Stimulated activated CD8-positive, alpha-beta memory T cell treated with anti-CD3 and anti-CD28 coated beads, Interleukin-7, amount 100 ng/mL, for 48 hours (primary cell): ENCODE data around the gene ALCAM.
A peak's percentile ranks its signal among the peaks of the same experiment; 100 is the strongest.

Source experiments
- DNase-seq, 2 donors: peaks; one replicate each; pipeline ENCODE4 v3.0.0-alpha.2; 2020; ENCODE audit warnings: low read depth in 1 of 2; ENCODE audit errors: extremely low read depth in 1 of 2

Gene ALCAM

GRCh38 chr3:105355408-105356061 is 11.2 kb upstream of the ALCAM start:
- DNase-seq, result no peak

GRCh38 chr3:105356396-105356795 is 10.3 kb upstream of the ALCAM start:
- no peak for DNase-seq

GRCh38 chr3:105356988-105357387 is 9.7 kb upstream of the ALCAM start:
- no peak for DNase-seq

- no peak for DNase-seq
Measured at GRCh38 chr3:105359098-105359762, 7.5 kb upstream of the ALCAM start.

- DNase-seq, result no peak
Measured at GRCh38 chr3:105360003-105360402, 6.7 kb upstream of the ALCAM start.

GRCh38 chr3:105362021-105362665 is 4.6 kb upstream of the ALCAM start:
- no peak for DNase-seq

- no peak for DNase-seq
Measured at GRCh38 chr3:105364128-105364527, 2.6 kb upstream of the ALCAM start.

- no peak for DNase-seq
Measured at GRCh38 chr3:105365081-105365390, 1.7 kb upstream of the ALCAM start.

- DNase-seq, result no peak
Measured at GRCh38 chr3:105365391-105366325, 1.1 kb upstream of the ALCAM start.

GRCh38 chr3:105367063-105367405 is 325 bp downstream of the ALCAM start:
- DNase-seq, result peak; percentile 13 to 20

- peak; percentile 70 to 88 for DNase-seq
Measured at GRCh38 chr3:105367406-105368213, 901 bp downstream of the ALCAM start.

- DNase-seq, result peak; percentile 54 to 84
Measured at GRCh38 chr3:105368566-105369499, 2.1 kb downstream of the ALCAM start.

GRCh38 chr3:105369500-105370371 is 3.0 kb downstream of the ALCAM start:
- peak; percentile 8 to 13 for DNase-seq

- no peak for DNase-seq
Measured at GRCh38 chr3:105373383-105373782, 6.7 kb downstream of the ALCAM start.

GRCh38 chr3:105375750-105376511 is 9.2 kb downstream of the ALCAM start:
- DNase-seq, result no peak

GRCh38 chr3:105377716-105378115 is 11.0 kb downstream of the ALCAM start:
- DNase-seq, result no peak

GRCh38 chr3:105385179-105385578 is 18.5 kb downstream of the ALCAM start:
- no peak for DNase-seq
